HG02798 (cell line): Measurements from ENCODE around the gene OSBPL1A.

Source experiments
- ATAC-seq: cut with Tn5 transposase; IDR thresholded peaks from one replicate; pipeline ENCODE4 v1.9.1; 2021; ENCODE audit warnings: mild to moderate bottlenecking; ENCODE audit not compliant: unreplicated experiment, poor library complexity

The OSBPL1A gene

GRCh38 chr18:24232800-24233199 lies 164.8 kb downstream of the OSBPL1A start:
- ATAC-seq: no peak

GRCh38 chr18:24231773-24232735 lies 165.6 kb downstream of the OSBPL1A start:
- no peak for ATAC-seq

GRCh38 chr18:24230766-24231165 lies 166.9 kb downstream of the OSBPL1A start:
- no peak for ATAC-seq

GRCh38 chr18:24228667-24229041 lies 169.0 kb downstream of the OSBPL1A start:
- ATAC-seq: no peak

GRCh38 chr18:24227977-24228666 lies 169.5 kb downstream of the OSBPL1A start:
- ATAC-seq: no peak

- ATAC-seq: no peak
Observed at GRCh38 chr18:24220318-24220688, 177.3 kb downstream of the OSBPL1A start.

- no peak for ATAC-seq
Observed at GRCh38 chr18:24219561-24220317, 177.9 kb downstream of the OSBPL1A start.

GRCh38 chr18:24214913-24215312 lies 182.7 kb downstream of the OSBPL1A start:
- no peak for ATAC-seq

- no peak for ATAC-seq
Observed at GRCh38 chr18:24214144-24214543, 183.5 kb downstream of the OSBPL1A start.

- ATAC-seq: no peak
Observed at GRCh38 chr18:24212939-24213338, 184.7 kb downstream of the OSBPL1A start.

GRCh38 chr18:24209558-24209957 lies 188.1 kb downstream of the OSBPL1A start:
- ATAC-seq: no peak

- no peak for ATAC-seq
Observed at GRCh38 chr18:24208270-24209035, 189.2 kb downstream of the OSBPL1A start.

GRCh38 chr18:24204904-24205303 lies 192.7 kb downstream of the OSBPL1A start:
- no peak for ATAC-seq

- ATAC-seq: no peak
Observed at GRCh38 chr18:24201699-24202687, 195.6 kb downstream of the OSBPL1A start.

- ATAC-seq: no peak
Observed at GRCh38 chr18:24200494-24201290, 196.9 kb downstream of the OSBPL1A start.

GRCh38 chr18:24199372-24199962 lies 198.2 kb downstream of the OSBPL1A start:
- no peak for ATAC-seq

GRCh38 chr18:24198461-24198860 lies 199.2 kb downstream of the OSBPL1A start:
- ATAC-seq: no peak

GRCh38 chr18:24197412-24197811 lies 200.2 kb downstream of the OSBPL1A start:
- ATAC-seq: no peak
